GM19239 (cell line): ENCODE data around the gene R3HDM2.
"Not testable (repeated sequence)": the region's sequence is repeated elsewhere in the genome, so short reads cannot be mapped to it uniquely, and the experiment has no call there.

Source experiments
- DNase-seq: peaks from one replicate; pipeline ENCODE4 v3.0.0; 2011; ENCODE audit warnings: low spot score; ENCODE audit not compliant: insufficient read length
- FAIRE-seq: peaks from 2 replicates; lab custom pipeline; 2011; peaks lifted over from hg19 to GRCh38; lab: Jason Lieb, UNC

The R3HDM2 gene

DNA sequence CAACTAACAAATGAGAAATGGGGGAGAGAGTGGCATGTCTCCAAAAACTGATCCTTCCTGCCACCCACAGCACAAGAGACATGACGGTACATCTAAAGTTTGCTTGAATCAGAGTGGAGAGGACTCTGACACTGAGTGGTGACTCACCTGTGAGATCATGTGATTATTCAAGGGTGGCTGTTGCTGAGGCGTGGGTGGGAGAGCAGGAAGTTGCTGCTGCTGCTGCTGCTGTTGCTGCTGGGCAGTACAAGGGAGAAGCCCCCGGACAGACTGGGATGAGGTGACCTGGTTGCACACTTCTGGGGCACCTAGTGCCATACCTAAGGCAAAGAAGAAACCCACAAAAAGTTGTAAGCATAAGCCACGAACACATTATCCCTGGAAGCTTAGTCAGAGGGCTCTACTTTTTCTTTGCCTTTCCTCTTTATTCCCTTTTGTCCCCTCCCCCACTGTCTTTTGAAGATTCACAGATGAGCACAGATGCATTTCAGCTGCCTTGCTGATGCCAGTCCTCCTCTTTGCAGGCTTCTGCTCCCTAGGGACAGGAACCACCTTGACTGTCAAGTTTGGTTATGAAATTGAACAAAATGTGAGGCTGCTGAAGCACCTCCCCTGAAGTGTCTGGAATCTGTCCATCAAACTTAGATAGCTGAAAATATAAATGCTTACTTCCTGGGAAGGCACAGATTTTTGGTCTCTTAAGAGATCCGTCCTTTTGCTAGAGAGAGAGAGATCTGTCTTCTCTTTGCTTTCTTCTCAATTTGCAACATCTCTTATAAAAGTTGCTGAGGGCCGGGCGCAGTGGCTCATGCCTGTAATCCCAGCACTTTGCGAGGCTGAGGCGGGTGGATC lies 150.4 kb downstream of the R3HDM2 start:
- DNase-seq = peak; percentile 36
- peak; percentile 92 for FAIRE-seq

- no peak for FAIRE-seq
- no peak for DNase-seq
These were observed 152.1 kb downstream of the R3HDM2 start for GRCh38 chr12:57278465-57279381.

DNA sequence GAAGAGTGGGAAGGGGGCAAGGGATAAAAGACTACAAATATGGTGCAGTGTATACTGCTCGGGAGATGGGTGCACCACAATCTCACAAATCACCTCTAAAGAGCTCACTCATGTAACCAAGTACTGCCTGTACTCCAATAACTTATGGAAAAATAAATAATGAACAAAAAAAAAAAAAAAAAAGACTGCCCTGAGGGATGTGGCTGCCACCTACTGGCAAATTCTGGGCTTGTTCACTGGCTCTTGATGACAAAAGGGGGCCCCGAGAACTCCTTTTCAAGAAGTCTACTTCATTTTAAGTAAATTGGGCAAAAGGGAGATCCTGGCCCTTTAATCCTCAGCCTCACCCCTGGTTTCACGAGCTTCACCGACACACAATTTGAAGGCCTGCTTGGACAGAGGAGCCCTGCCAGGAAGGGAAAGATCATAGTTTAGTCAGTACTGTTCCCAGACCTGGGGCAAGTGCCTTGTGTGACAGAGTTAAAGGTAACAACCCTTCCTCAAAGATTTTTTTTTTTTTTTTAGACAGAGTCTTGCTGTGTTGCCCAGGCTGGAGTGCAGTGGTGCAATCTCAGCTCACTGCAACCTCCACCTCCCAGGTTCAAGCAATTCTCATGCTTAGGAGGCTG lies 153.8 kb downstream of the R3HDM2 start:
- DNase-seq (no peak), FAIRE-seq (no peak)

DNA sequence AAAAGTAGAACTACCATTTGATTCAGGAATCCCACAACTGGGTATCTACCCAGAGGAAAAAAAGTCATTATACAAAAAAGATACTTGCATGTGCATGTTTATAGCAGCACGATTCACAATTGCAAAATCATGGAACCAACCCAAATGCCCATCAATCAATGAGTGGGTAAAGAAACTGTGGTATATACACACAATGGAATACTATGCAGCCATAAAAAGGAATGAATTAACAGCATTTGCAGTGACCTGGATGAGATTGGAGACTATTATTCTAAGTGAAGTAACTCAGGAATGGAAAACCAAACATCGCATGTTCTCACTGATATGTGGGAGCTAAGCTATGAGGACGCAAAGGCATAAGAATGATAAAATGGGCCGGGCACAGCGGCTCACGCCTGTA lies 154.6 kb downstream of the R3HDM2 start:
- not testable (repeated sequence) for FAIRE-seq, DNase-seq

- no peak for DNase-seq
- FAIRE-seq = no peak
These were observed 157.3 kb downstream of the R3HDM2 start for GRCh38 chr12:57273516-57273915.

DNA sequence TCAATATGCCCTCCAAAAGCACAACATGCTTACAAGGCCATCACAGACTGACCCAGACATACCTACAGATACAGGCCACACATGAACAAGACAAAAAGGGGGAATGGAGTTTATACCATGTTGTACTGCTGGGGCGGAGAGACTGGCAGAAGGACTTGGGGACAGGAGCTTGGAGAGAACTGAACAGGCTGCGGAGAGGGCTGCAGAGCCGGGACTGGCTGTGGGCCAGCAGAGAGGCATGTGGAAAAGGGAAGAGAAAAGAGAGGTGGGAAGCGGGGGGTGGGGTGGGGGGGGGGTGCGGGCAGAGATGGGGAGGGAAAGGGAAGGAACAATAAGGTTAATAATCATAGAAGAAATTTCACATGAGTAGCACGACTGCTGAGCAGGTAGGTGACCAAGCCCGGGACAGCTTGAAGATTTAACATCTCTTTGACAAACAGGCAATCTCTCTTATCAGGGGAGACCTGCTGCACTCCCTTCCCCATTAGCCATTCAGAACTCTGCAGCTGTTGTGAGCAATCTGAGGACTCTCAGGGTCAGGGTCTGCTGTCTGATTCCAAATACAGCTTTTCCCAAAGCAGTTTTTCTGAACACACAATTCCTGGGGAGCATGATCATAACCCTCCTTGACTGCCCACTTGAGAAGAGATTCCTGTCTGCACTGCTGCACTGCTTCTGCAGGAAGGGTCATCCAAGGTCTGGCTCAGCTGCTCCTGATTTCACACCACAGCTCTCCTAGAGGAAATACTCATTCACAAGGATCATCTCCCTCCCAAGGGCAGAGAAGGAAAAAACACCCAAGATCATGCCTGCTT lies 158.3 kb downstream of the R3HDM2 start:
- DNase-seq (no peak), FAIRE-seq (no peak)

- no peak for DNase-seq
- no peak for FAIRE-seq
These were observed 159.8 kb downstream of the R3HDM2 start for GRCh38 chr12:57270966-57271470.

DNA sequence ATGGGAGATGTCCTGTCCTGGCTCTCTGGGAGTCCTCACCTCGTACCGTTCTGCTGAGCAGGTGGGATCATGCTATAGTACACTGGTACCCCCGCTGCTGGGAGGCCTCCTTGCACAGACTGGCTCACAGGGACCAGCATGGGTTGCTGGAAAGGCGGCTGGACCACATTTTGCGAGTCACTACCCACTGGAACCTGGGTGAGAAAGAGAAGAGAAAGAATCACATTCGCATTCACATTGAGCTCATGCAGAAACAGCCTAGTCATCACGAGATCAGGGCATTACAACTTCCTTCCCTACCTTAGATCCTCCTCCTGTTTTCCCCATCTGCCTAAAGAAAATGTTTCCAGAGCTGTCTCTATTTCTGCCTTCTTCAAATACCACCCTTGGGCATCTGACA lies 162.6 kb downstream of the R3HDM2 start:
- FAIRE-seq = no peak

DNA sequence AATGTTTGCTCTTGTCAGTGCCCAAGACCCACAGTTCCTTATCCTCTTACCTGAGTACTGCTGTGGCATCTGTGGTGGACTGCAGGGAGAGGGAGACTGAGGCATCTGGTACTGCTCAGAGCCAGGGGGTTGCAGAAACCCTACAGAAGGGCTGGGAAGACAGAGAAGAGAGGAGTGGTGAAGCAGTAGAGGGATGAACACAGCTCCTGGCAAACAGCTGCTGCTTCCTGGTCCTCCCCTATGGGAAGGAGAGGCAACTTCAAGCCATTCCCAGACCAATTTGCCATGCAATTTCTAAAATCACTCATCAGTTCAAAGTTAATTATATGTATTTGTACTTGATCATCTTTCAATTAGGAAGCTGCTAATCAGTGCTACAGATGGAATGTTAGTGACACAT lies 164.2 kb downstream of the R3HDM2 start:
- no peak for DNase-seq
- no peak for FAIRE-seq

More for the DNA sequence above, 162.6 kb downstream of the R3HDM2 start:
- DNase-seq = no peak

GRCh38 chr12:57263096-57263495 lies 167.7 kb downstream of the R3HDM2 start:
- DNase-seq = no peak

DNA sequence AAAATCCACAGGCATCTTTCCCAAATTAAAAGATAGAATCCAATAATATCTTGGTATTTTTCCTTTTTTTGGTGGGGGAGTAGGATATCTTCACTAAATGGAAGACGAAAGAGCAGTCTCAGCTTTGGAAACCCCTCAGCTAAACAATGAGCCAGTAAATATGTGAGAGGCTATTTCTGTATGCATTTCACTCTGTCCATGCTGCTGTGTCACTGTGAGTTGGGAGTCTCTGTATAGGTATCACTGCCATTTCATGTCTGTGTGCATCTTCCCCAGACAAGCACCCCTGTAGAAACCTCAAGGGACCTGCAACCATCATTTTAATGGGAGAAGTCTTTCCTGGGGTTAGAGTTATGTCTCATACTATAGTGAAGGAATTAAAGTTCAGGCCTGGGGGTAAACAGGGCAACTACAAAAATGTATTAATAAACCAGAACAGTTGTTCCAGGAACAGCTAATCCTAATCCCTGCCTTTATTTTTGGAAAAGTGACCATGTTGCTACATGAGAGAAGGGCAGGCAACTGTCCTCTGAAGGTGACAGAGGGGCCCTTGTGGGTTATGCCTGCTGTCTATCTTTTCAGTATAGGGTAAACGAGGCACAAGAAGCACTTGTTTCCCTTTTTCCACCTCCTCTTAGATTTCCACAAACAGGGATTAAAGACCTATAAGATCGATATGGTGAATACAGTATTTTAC lies 168.6 kb downstream of the R3HDM2 start:
- FAIRE-seq = no peak

More at GRCh38 chr12:57263096-57263495, 167.7 kb downstream of the R3HDM2 start:
- no peak for FAIRE-seq

GRCh38 chr12:57261428-57261865 lies 169.4 kb downstream of the R3HDM2 start:
- FAIRE-seq = no peak
- no peak for DNase-seq

More for the DNA sequence above, 168.6 kb downstream of the R3HDM2 start:
- DNase-seq = no peak

GRCh38 chr12:57260366-57260765 lies 170.5 kb downstream of the R3HDM2 start:
- no peak for FAIRE-seq
- DNase-seq = no peak

DNA sequence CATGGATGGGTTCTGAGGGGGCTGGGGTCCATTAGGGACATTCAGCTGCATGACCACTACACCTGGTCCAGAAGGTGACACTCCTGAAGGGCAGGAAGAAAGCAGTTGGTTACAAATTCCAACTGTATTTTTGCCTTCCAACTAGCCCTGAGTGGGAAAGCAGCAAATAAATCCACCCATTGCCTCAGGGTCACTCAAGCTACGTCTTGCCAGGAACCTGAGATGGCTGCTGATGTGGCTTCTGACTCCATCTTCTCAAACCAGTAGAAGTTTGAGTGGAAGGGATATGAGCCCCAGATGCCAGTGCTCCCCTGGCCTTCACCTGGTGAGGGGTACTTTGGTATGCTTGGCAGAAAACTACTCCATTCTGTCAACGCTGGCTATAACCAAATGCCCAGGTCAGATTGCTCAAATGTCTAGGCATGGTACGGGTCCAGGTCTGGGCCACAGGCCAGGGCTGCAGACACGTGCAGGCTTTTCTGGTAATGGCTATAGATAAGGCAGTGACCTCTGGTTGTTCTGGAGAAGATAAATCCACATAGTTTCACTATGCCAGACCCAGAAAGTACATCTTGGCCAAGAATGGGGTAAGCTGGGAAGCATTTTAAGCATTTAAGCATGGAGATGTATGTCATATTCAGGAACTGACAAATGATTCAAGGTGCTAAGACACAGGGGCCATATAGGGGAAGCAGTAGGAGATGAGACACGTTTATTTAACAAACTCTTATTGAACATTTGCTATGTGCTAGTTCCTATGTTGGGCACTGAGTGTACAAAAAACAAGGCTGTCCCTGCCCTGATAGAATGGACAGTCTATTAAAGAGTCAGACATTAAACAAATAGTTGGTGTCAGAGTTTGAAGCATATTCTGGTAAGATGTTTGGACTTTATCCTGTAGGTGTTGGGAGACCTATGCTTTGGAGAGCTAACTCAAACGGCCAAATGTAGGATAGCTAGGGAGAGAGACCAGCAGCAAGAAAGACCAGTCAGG lies 171.6 kb downstream of the R3HDM2 start:
- DNase-seq (no peak), FAIRE-seq (no peak)

GRCh38 chr12:57255916-57256315 lies 174.9 kb downstream of the R3HDM2 start:
- FAIRE-seq (no peak), DNase-seq (no peak)

- DNase-seq (no peak), FAIRE-seq (no peak)
These were observed 176.2 kb downstream of the R3HDM2 start for GRCh38 chr12:57254506-57255280.

DNA sequence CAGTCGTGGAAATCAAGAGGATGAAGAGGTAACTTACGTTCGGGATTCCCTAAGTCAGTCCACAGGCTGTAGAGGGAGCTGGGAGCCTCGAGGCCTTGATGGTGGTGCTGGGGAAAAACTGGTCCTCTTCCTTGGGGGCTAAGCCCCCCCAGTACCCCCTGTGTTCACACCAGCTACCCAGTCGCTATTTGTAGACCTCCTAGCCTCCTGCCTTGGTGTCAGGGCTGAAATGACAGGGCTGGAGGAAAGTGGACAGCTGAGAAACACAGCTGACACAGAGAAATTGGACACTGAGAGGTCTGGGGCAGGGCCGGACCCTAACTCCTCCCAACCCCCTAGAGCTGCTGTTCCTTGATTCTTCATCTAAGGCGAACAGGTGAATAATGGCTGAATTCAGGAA lies 179.9 kb downstream of the R3HDM2 start, which contains the start of gene STAC3:
STAC3 (minus strand) TSS at position 232 of the 400 bp plus-strand sequence. CDS start 1,551 bp downstream, outside the sequence.
- DNase-seq (no peak), FAIRE-seq (no peak)
